Chondrocyte (in vitro differentiated cells): Measurements from ENCODE around the gene CCAR1. TPM values are rescaled to one million over a fixed set of nuclear protein-coding genes. Genes with fewer than 3 reads are reported as not detected.
"Not testable (repeated sequence)": the region's sequence is repeated elsewhere in the genome, so short reads cannot be mapped to it uniquely, and the experiment has no call there.

Experiments
- DNase-seq: peaks from one replicate; pipeline ENCODE4 v3.0.0; 2021; ENCODE audit warnings: mixed read lengths, low spot score
- H3K27ac Mint-ChIP-seq: one replicate; pipeline ENCODE4 v1.8.0; 2021; ENCODE audit warnings: mild to moderate bottlenecking, moderate library complexity, mixed read lengths; ENCODE audit not compliant: unreplicated experiment
- H3K27me3 Mint-ChIP-seq: 2 replicates; pipeline ENCODE4 v1.8.0; 2021; ENCODE audit warnings: low read depth, mixed read lengths
- H3K36me3 Mint-ChIP-seq: 2 replicates; pipeline ENCODE4 v1.8.0; 2021; ENCODE audit warnings: low read depth, mixed read lengths
- H3K4me1 Mint-ChIP-seq: 2 replicates; pipeline ENCODE4 v1.8.0; 2021; ENCODE audit warnings: low read depth, mild to moderate bottlenecking, mixed read lengths
- H3K4me3 Mint-ChIP-seq: one replicate; pipeline ENCODE4 v1.8.0; 2021; ENCODE audit warnings: mild to moderate bottlenecking, moderate library complexity, mixed read lengths; ENCODE audit not compliant: unreplicated experiment
- H3K9me3 Mint-ChIP-seq: 2 replicates; pipeline ENCODE4 v1.8.0; 2021; ENCODE audit warnings: low read depth, mixed read lengths
- total RNA-seq: library from RNA; stranded (reverse); gene quantifications from 3 replicates; pipeline ENCODE4 v1.2.1, GENCODE V29; 2021
- TF ChIP-seq, protein P1 (sequence below): fragments of 200-600 bp; sonication (generic); IDR thresholded peaks from 2 replicates; pipeline ENCODE4 v1.5.0; 2021; ENCODE audit warnings: antibody characterized with exemption, mild to moderate bottlenecking, moderate library complexity

CCAR1 gene
- total RNA-seq, 1 donor from 2014 or later: 57.6 TPM

DNA sequence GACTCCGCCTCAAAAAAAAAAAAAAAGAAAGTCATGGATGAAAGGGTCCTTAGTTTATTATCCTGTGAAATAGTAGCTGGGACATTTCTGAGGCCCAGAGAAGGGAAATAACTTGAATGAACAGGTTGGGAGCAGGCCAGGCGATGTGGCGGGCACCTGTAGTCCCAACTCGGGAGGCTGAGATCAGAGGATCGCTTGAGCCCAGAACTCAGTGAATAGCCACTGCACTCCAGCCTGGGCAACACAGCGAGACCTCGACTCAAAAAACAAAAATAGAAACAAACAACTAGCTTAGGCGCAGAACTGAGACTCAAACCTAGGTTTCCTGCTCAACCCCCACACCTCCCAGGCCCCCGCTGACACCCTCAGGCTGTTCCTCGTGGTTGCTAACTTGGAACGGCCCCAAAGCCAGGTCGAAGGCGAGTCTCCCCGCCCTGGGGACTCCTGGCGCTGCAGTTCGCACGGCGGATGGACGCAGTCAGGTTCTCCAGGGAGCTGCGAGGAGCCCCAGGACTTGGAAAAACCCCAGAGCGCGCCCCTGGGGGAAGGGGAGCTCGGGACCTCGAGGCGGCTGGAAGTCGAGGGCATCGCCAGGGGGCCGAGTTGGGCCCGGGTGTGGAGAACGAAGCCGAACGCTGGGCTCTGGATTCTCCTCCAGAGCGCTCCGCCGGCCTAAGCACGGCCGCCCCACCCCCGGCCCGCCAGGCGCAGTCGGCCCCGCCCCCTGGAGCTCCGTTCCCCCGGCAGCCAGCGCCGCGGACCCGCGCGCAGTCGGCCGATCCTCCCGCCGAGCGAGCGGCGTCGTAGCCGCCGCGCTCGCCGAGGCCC is 105.9 kb downstream of the CCAR1 start, which contains the start of gene STOX1:
Gene STOX1 (plus strand): TSS at position 768 of the 828 bp plus-strand sequence. CDS start 93 bp downstream, outside the sequence.
- Mint-ChIP-seq H3K9me3 (no peaks in the 10 kb centered on the region), H3K27me3 (no peaks in the 10 kb centered on the region), H3K36me3 (no peaks in the 10 kb centered on the region), H3K4me3 (peak within 1 kb of the TSS; percentile 74), H3K4me1 (peaks cover 4% of the 10 kb centered on the region), H3K27ac (peak within 1 kb of the TSS; percentile 12)
- TF ChIP-seq, protein P1, sequence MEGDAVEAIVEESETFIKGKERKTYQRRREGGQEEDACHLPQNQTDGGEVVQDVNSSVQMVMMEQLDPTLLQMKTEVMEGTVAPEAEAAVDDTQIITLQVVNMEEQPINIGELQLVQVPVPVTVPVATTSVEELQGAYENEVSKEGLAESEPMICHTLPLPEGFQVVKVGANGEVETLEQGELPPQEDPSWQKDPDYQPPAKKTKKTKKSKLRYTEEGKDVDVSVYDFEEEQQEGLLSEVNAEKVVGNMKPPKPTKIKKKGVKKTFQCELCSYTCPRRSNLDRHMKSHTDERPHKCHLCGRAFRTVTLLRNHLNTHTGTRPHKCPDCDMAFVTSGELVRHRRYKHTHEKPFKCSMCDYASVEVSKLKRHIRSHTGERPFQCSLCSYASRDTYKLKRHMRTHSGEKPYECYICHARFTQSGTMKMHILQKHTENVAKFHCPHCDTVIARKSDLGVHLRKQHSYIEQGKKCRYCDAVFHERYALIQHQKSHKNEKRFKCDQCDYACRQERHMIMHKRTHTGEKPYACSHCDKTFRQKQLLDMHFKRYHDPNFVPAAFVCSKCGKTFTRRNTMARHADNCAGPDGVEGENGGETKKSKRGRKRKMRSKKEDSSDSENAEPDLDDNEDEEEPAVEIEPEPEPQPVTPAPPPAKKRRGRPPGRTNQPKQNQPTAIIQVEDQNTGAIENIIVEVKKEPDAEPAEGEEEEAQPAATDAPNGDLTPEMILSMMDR: peak; percentile 47
- no peak for DNase-seq

DNA sequence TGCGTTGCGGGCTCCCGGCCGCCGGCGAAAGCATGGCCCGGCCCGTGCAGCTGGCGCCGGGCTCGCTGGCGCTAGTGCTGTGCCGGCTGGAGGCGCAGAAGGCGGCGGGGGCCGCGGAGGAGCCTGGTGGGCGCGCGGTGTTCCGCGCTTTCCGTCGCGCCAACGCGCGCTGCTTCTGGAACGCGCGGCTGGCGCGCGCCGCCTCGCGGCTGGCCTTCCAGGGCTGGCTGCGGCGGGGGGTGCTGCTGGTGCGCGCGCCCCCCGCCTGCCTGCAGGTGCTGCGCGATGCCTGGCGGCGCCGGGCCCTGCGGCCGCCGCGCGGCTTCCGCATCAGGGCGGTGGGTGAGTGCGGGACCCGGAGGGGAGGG is 106.5 kb downstream of the CCAR1 start:
- H3K27me3 Mint-ChIP-seq, H3K4me3 Mint-ChIP-seq, H3K9me3 Mint-ChIP-seq, H3K27ac Mint-ChIP-seq, H3K4me1 Mint-ChIP-seq, DNase-seq, H3K36me3 Mint-ChIP-seq: not testable (repeated sequence)

DNA sequence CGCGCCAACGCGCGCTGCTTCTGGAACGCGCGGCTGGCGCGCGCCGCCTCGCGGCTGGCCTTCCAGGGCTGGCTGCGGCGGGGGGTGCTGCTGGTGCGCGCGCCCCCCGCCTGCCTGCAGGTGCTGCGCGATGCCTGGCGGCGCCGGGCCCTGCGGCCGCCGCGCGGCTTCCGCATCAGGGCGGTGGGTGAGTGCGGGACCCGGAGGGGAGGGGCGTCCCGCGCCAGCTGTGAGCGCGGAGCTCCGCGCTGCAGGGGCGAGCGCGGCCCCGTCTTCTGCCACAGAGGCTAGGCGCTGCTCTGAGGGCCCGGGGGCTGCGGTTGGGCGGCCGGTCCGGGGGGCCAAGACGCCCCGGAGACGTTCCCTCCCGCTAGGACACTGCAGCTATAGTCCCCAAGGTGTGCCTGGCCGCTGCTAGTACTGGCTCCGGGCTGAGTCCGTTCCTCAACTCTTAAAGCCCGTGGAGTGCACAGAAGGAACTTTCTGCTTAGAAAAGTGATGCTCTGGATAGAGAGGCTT is 107.1 kb downstream of the CCAR1 start:
- not testable (repeated sequence) for H3K27ac Mint-ChIP-seq, H3K9me3 Mint-ChIP-seq, H3K27me3 Mint-ChIP-seq, H3K36me3 Mint-ChIP-seq, H3K4me1 Mint-ChIP-seq, DNase-seq
- peak overlapping the region; percentile 21 for H3K4me3 Mint-ChIP-seq

DNA sequence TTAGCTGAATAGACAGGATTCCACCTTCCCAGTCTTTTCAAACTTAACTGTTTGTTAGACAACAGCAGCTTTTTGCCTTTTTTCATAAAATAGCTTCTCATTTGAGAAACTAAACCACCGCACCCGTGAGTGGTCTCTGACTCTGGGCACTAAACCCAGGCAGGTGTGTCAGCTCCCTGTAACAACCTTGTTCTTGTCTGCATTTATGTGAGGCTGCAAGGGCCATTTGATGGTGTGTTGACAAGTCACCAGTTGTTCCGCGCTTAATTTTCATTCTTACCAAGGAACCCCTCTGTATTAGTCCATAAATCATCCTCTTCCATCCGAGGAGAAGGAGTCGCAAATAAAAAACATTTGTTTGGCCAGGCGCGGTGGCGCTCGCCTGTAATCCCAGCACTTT is 107.8 kb downstream of the CCAR1 start:
- DNase-seq: no peak
- Mint-ChIP-seq H3K4me3 (peak overlapping the region; percentile 21), H3K4me1 (peaks cover 4% of the 10 kb centered on the region), H3K27ac (no peak overlapping the region), H3K36me3 (no peaks in the 10 kb centered on the region), H3K27me3 (no peaks in the 10 kb centered on the region), H3K9me3 (no peaks in the 10 kb centered on the region)
- TF ChIP-seq, protein P1: no peak

DNA sequence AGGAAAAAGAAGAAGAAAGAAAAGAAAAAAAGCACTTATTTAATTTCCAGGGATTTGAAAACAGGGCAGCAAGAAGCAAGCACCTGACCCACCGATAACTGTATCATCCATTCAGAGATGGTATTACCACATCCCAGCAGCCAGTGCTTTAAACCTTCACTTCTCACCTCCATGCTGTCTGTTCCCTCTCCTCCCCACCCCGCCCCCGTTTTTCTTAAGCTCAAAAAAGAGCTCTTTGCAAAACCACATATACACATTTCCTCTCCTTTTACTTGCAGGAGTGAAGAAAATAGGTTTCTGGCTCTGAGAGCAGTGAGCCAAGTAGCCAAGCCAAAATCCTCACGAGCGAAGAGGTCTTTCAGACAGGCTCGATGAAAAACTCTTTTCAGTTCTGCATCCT is 108.5 kb downstream of the CCAR1 start:
- H3K4me3 Mint-ChIP-seq: no peak overlapping the region

DNA sequence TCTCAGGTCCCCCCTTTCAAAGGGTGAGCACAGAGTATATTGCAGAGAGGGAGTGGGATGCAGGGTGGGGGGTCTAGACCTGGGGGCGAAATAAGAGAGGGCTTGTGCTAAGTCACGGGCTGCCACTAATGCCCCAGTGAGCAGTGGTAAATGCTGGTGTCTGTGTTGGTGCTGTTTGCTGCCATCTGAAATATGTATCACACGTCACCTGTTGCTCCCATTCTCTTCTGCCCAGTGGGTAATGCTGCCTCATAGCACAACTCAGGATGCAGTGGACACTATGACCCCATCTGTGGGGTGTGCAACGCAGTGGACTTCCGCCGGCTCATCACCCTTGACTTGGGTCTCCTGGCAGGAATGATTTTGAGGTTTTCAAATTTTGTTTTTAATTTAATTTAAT is 108.9 kb downstream of the CCAR1 start:
- H3K27ac Mint-ChIP-seq: no peak overlapping the region

More for the DNA sequence above, 108.5 kb downstream of the CCAR1 start:
- H3K27ac Mint-ChIP-seq: no peak overlapping the region
- H3K9me3 Mint-ChIP-seq: no peaks in the 10 kb centered on the region
- peaks cover 4% of the 10 kb centered on the region for H3K4me1 Mint-ChIP-seq
- H3K36me3 Mint-ChIP-seq: no peaks in the 10 kb centered on the region
- H3K27me3 Mint-ChIP-seq: no peaks in the 10 kb centered on the region
- no peak for DNase-seq
- TF ChIP-seq, protein P1: no peak

More for the DNA sequence above, 108.9 kb downstream of the CCAR1 start:
- TF ChIP-seq, protein P1: no peak
- H3K27me3 Mint-ChIP-seq: no peaks in the 10 kb centered on the region
- H3K4me1 Mint-ChIP-seq: peaks cover 4% of the 10 kb centered on the region
- H3K36me3 Mint-ChIP-seq: no peaks in the 10 kb centered on the region
- H3K9me3 Mint-ChIP-seq: no peaks in the 10 kb centered on the region
- H3K4me3 Mint-ChIP-seq: no peak overlapping the region
- DNase-seq: no peak
